HepG2 (cell line): ENCODE measurements around the gene CD9. TPM values are rescaled to one million over a fixed set of nuclear protein-coding genes. Genes with fewer than 3 reads are reported as not detected.

Experiments used
- AGO2 ChIP-seq: fragments of 200-400 bp; formaldehyde crosslinking; optimal IDR thresholded peaks from 2 replicates; pipeline ENCODE3; 2017; ENCODE audit warnings: mild to moderate bottlenecking, low read depth, low read length, moderate library complexity
- ARID2 ChIP-seq: sonication (generic); formaldehyde crosslinking; IDR thresholded peaks from 2 replicates; pipeline ENCODE4 v1.8.1; 2022; ENCODE audit warnings: mild to moderate bottlenecking, missing genetic modification reagents, borderline replicate concordance
- CHD2 ChIP-seq: IDR thresholded peaks from 2 replicates; pipeline ENCODE4 v1.6.1; 2011; ENCODE audit warnings: low read depth, low read length, improper control_type of control experiment
- FOXJ3 ChIP-seq: sonication (generic); formaldehyde crosslinking; IDR thresholded peaks from 2 replicates; pipeline ENCODE4 v1.4.0; 2020; ENCODE audit warnings: missing genetic modification reagents, mild to moderate bottlenecking, borderline replicate concordance
- HDAC6 ChIP-seq: fragments of 200-600 bp; sonication (generic); IDR thresholded peaks from 2 replicates; pipeline ENCODE4 v1.7.0; 2017; ENCODE audit warnings: mild to moderate bottlenecking, antibody characterized with exemption, low read length, low read depth
- HOXD1 ChIP-seq: sonication (generic); formaldehyde crosslinking; IDR thresholded peaks from 2 replicates; pipeline ENCODE4 v1.5.0; 2020; ENCODE audit warnings: missing genetic modification reagents
- LCORL ChIP-seq, 2 experiments: fragments of 450-650 bp in 1 of 2; sonication (generic) in 1 of 2; formaldehyde crosslinking in 1 of 2; IDR thresholded peaks; 2 replicates each; pipeline versions ENCODE4 v1.5.0 to v1.6.1; 2017 to 2020; ENCODE audit warnings: antibody characterized with exemption in 1 of 2, missing genetic modification reagents in 1 of 2
- RAD51 ChIP-seq: fragments of 450-650 bp; IDR thresholded peaks from 2 replicates; pipeline ENCODE4 v1.6.1; 2016; ENCODE audit warnings: borderline replicate concordance
- SOX13 ChIP-seq, 3 experiments: fragments of 450-650 bp in 1 of 3; sonication (generic) in 1 of 3; formaldehyde crosslinking in 1 of 3; IDR thresholded peaks in 2 of 3; conservative IDR thresholded peaks in 1 of 3; 2 replicates each; pipeline versions ENCODE4 v1.5.0 to v1.6.1; 2016 to 2020; ENCODE audit warnings: antibody characterized with exemption in 1 of 3, mild to moderate bottlenecking in 1 of 3, missing compliant biosample characterization in 1 of 3, missing genetic modification reagents in 1 of 3, moderate library complexity in 1 of 3
- SOX6 ChIP-seq, 2 experiments: fragments of 450-650 bp in 1 of 2; sonication (generic) in 1 of 2; formaldehyde crosslinking in 1 of 2; IDR thresholded peaks; 2 replicates each; pipeline versions ENCODE4 v1.4.0 to v1.6.1; 2017 to 2020; ENCODE audit warnings: antibody characterized with exemption in 1 of 2, mild to moderate bottlenecking in 1 of 2, missing genetic modification reagents in 1 of 2
- THRA ChIP-seq: sonication (generic); formaldehyde crosslinking; IDR thresholded peaks from 2 replicates; pipeline ENCODE4 v1.4.0; 2020; ENCODE audit warnings: missing genetic modification reagents, borderline replicate concordance
- TSC22D2 ChIP-seq: sonication (generic); formaldehyde crosslinking; IDR thresholded peaks from 2 replicates; pipeline ENCODE4 v1.5.1; 2020; ENCODE audit warnings: missing genetic modification reagents, mild to moderate bottlenecking, borderline replicate concordance
- ZNF121 ChIP-seq: sonication (generic); formaldehyde crosslinking; IDR thresholded peaks from 2 replicates; pipeline ENCODE4 v1.5.0; 2020; ENCODE audit warnings: mild to moderate bottlenecking, missing genetic modification reagents
- ZNF256 ChIP-seq: sonication (generic); formaldehyde crosslinking; conservative IDR thresholded peaks from 2 replicates; pipeline ENCODE4 v1.4.0; 2020; ENCODE audit warnings: missing genetic modification reagents
- ZNF430 ChIP-seq: sonication (generic); formaldehyde crosslinking; IDR thresholded peaks from 2 replicates; pipeline ENCODE4 v1.9.0; 2021; ENCODE audit warnings: mild to moderate bottlenecking, missing genetic modification reagents
- ZNF570 ChIP-seq: sonication (generic); formaldehyde crosslinking; IDR thresholded peaks from 2 replicates; pipeline ENCODE4 v1.4.0; 2020; ENCODE audit warnings: mild to moderate bottlenecking, missing genetic modification reagents, borderline replicate concordance
- ZNF597 ChIP-seq: sonication (generic); formaldehyde crosslinking; IDR thresholded peaks from 2 replicates; pipeline ENCODE4 v1.5.0; 2020; ENCODE audit warnings: missing genetic modification reagents
- ZSCAN21 ChIP-seq: sonication (generic); formaldehyde crosslinking; IDR thresholded peaks from 2 replicates; pipeline ENCODE4 v1.8.0; 2022; ENCODE audit warnings: mild to moderate bottlenecking, missing genetic modification reagents, moderate library complexity, borderline replicate concordance
- polyA plus RNA-seq, 8 experiments: library from polyadenylated mRNA; depleted of rRNA in 3 of 8; stranded (reverse) in 7 of 8; unstranded in 1 of 8; fragments of >200 nt; fragmentation: Illumina TruSeq in 4 of 8; extraction: Trizol in 4 of 8; gene quantifications; 2 replicates each; pipeline versions ENCODE4 v1.2.1 to v1.2.3, GENCODE V29; 2011 to 2016; ENCODE audit warnings: low read depth in 4 of 8, missing spikeins in 1 of 8, mixed read lengths in 1 of 8; ENCODE audit not compliant: insufficient read depth in 1 of 8
- total RNA-seq, 5 experiments: library from RNA; depleted of rRNA; stranded (reverse); fragments of >200 nt; fragmentation: Illumina TruSeq; extraction: Trizol; gene quantifications; 2 replicates each; pipeline ENCODE4 v1.2.3, GENCODE V29; 2016; ENCODE audit warnings: low read depth in 1 of 5
- TF ChIP-seq, protein P1 (sequence below): sonication (generic); formaldehyde crosslinking; IDR thresholded peaks from 2 replicates; pipeline ENCODE4 v1.8.0; 2022; ENCODE audit warnings: missing genetic modification reagents, mild to moderate bottlenecking, moderate library complexity, borderline replicate concordance
- TF ChIP-seq, protein P2 (sequence below): sonication (generic); formaldehyde crosslinking; IDR thresholded peaks from 2 replicates; pipeline ENCODE4 v1.8.1; 2023; ENCODE audit warnings: mild to moderate bottlenecking, missing genetic modification reagents, borderline replicate concordance
- TF ChIP-seq, protein P3 (sequence below): sonication (generic); formaldehyde crosslinking; IDR thresholded peaks from 2 replicates; pipeline ENCODE4 v1.4.0; 2020; ENCODE audit warnings: missing genetic modification reagents, borderline replicate concordance

The CD9 gene
- total and polyA plus RNA-seq, 2 of the 13 experiments (the other 11 are each of a cell fraction or from before 2014, with no cell fraction given) = 5.8 to 38.3 TPM

DNA sequence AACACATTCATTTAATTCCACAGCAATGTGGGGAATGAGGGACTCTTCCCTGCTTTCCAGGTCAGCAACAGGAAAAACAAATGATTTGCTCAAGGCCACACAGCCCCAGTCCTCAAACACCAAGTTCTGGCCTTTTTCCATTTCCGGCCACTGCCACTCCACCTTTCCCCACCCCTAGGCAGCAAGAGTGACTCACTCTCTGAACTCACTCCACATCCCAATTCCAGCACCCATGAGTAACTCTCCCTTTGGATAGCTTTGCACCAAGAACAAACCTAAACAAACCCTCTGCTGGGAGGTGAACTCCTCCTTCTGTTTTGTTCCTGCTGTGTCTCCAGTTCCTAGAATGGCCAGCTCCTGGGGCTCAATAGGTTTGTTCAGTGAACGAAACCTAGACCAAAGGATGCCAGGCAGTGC lies 79.9 kb downstream of the CD9 start (continued):
- no peak; the same call in 1 of the 2 replicates for TF ChIP-seq THRA (CRISPR knock-in tag)
- TF ChIP-seq CHD2 = no peak
- TF ChIP-seq HOXD1 (CRISPR knock-in tag) = no peak
- peak; percentile 56; the same call in 1 of the 2 replicates for TF ChIP-seq LCORL (IDR thresholded peaks at IDR 0.05)
- peak; percentile 94 for TF ChIP-seq LCORL (CRISPR knock-in tag; IDR thresholded peaks at IDR 0.05)
- no peak for TF ChIP-seq FOXJ3 (CRISPR knock-in tag)
- TF ChIP-seq, protein P1, sequence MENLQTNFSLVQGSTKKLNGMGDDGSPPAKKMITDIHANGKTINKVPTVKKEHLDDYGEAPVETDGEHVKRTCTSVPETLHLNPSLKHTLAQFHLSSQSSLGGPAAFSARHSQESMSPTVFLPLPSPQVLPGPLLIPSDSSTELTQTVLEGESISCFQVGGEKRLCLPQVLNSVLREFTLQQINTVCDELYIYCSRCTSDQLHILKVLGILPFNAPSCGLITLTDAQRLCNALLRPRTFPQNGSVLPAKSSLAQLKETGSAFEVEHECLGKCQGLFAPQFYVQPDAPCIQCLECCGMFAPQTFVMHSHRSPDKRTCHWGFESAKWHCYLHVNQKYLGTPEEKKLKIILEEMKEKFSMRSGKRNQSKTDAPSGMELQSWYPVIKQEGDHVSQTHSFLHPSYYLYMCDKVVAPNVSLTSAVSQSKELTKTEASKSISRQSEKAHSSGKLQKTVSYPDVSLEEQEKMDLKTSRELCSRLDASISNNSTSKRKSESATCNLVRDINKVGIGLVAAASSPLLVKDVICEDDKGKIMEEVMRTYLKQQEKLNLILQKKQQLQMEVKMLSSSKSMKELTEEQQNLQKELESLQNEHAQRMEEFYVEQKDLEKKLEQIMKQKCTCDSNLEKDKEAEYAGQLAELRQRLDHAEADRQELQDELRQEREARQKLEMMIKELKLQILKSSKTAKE (CRISPR knock-in tag) = no peak
- TF ChIP-seq SOX13 (IDR thresholded peaks at IDR 0.05) = no peak
- peak in 1 of 2 experiments; percentile 73; a peak in 2 of 4 replicates for TF ChIP-seq SOX13 (CRISPR knock-in tag; conservative IDR thresholded peaks at IDR 0.05 in 1 of 2, IDR thresholded peaks at IDR 0.05 in 1 of 2)
- 0 out of 2 replicates have a peak, but pooled peaks have one; percentile 38 for TF ChIP-seq ZSCAN21 (CRISPR knock-in tag)
- TF ChIP-seq HDAC6 = no peak
- TF ChIP-seq TSC22D2 = no peak
- TF ChIP-seq SOX6 (IDR thresholded peaks at IDR 0.05) = no peak
- peak; percentile 84 for TF ChIP-seq SOX6 (CRISPR knock-in tag; IDR thresholded peaks at IDR 0.05)
- TF ChIP-seq ARID2 (CRISPR knock-in tag) = no peak
- TF ChIP-seq ZNF597 = no peak
- 0 out of 2 replicates have a peak, but pooled peaks have one; percentile 48 for TF ChIP-seq ZNF121 (CRISPR knock-in tag)
- TF ChIP-seq, protein P2, sequence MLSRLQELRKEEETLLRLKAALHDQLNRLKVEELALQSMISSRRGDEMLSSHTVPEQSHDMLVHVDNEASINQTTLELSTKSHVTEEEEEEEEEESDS = no peak
- TF ChIP-seq AGO2 = no peak
- TF ChIP-seq, protein P3, sequence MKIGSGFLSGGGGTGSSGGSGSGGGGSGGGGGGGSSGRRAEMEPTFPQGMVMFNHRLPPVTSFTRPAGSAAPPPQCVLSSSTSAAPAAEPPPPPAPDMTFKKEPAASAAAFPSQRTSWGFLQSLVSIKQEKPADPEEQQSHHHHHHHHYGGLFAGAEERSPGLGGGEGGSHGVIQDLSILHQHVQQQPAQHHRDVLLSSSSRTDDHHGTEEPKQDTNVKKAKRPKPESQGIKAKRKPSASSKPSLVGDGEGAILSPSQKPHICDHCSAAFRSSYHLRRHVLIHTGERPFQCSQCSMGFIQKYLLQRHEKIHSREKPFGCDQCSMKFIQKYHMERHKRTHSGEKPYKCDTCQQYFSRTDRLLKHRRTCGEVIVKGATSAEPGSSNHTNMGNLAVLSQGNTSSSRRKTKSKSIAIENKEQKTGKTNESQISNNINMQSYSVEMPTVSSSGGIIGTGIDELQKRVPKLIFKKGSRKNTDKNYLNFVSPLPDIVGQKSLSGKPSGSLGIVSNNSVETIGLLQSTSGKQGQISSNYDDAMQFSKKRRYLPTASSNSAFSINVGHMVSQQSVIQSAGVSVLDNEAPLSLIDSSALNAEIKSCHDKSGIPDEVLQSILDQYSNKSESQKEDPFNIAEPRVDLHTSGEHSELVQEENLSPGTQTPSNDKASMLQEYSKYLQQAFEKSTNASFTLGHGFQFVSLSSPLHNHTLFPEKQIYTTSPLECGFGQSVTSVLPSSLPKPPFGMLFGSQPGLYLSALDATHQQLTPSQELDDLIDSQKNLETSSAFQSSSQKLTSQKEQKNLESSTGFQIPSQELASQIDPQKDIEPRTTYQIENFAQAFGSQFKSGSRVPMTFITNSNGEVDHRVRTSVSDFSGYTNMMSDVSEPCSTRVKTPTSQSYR (CRISPR knock-in tag) = no peak
- peak; percentile 75 for TF ChIP-seq ZNF430 (CRISPR knock-in tag)
- TF ChIP-seq ZNF570 (CRISPR knock-in tag) = no peak
- no peak for TF ChIP-seq RAD51
- no peak for TF ChIP-seq ZNF256 (CRISPR knock-in tag)
